Measurements from ENCODE around the gene LCE1D. TPM values are rescaled to one million over a fixed set of nuclear protein-coding genes. Genes with fewer than 3 reads are reported as not detected.

LCE1D gene
- polyA plus RNA-seq, 1 donor (not counting 4 experiments of a cell fraction or from before 2014, with no cell fraction given): not detected

- Histone ChIP-seq H4K20me1 (ENCODE audit: control insufficient read depth, extremely low read depth, insufficient read depth, low read length) (no peaks in the 10 kb centered on the region), H3K79me2 (ENCODE audit: control insufficient read depth, insufficient read depth, low read length) (no peaks in the 10 kb centered on the region), H3K27me3 (ENCODE audit: control insufficient read depth, extremely low read depth, insufficient read depth, low read length) (no peaks in the 10 kb centered on the region), H2AFZ (ENCODE audit: control insufficient read depth, low read length) (no peak overlapping the region), H3K4me1 (ENCODE audit: control insufficient read depth, extremely low read depth, insufficient read depth, low read length) (peaks cover 47% of the 10 kb centered on the region), H3K4me3 (ENCODE audit: control insufficient read depth in 2 of 3, extremely low read depth in 1 of 3, insufficient read depth in 2 of 3, low read depth in 1 of 3, low read length in 3 of 3) (no peak overlapping the region), H3K9me3 (ENCODE audit: control insufficient read depth, low read depth, low read length) (no peaks in the 10 kb centered on the region), H3K9ac (ENCODE audit: control insufficient read depth, extremely low read depth, insufficient read depth, low read length) (no peak overlapping the region), H3K27ac (ENCODE audit: control insufficient read depth, insufficient read depth, low read length) (no peak overlapping the region), H3K36me3 (ENCODE audit: control insufficient read depth in 2 of 2, extremely low read depth in 1 of 2, insufficient read depth in 2 of 2, low read length in 2 of 2) (peaks cover 0 to 1% of the 10 kb centered on the region in 2 experiments), H3K4me2 (ENCODE audit: control insufficient read depth, extremely low read depth, insufficient read depth, low read depth, low read length) (no peak overlapping the region), H3K9me1 (ENCODE audit: control insufficient read depth, extremely low read depth, insufficient read depth, low read length) (peaks cover 3% of the 10 kb centered on the region)
- peak; percentile 92 for FAIRE-seq
- TF ChIP-seq EZH2 (IDR thresholded peaks at IDR 0.05; ENCODE audit: low read length): no peak
- no peak for TF ChIP-seq CTCF (optimal IDR thresholded peaks at IDR 0.05 in 1 of 3, IDR thresholded peaks at IDR 0.05 in 1 of 3, conservative IDR thresholded peaks at IDR 0.05 in 1 of 3; ENCODE audit: extremely low read depth in 1 of 3, insufficient read depth in 2 of 3, low read length in 3 of 3)
- DNase-seq (ENCODE audit: low read depth, low spot score): no peak
- dilution Hi-C loops (cut with MboI; ENCODE audit: extremely low pct_ligation_motif_present, low sequenced_read_pairs): no loop called here
These were observed 39.6 kb upstream of the LCE1D start for GRCh38 chr1:152756872-152757271.

- DNase-seq (ENCODE audit: low read depth, low spot score): no peak
- peak; percentile 81 for FAIRE-seq
- Histone ChIP-seq H4K20me1 (ENCODE audit: control insufficient read depth, extremely low read depth, insufficient read depth, low read length) (no peaks in the 10 kb centered on the region), H3K27ac (ENCODE audit: control insufficient read depth, insufficient read depth, low read length) (no peak within 1 kb of the TSS), H3K79me2 (ENCODE audit: control insufficient read depth, insufficient read depth, low read length) (no peaks in the 10 kb centered on the region), H3K36me3 (ENCODE audit: control insufficient read depth in 2 of 2, extremely low read depth in 1 of 2, insufficient read depth in 2 of 2, low read length in 2 of 2) (peaks cover 0 to 1% of the 10 kb centered on the region in 2 experiments), H3K9ac (ENCODE audit: control insufficient read depth, extremely low read depth, insufficient read depth, low read length) (no peak within 1 kb of the TSS), H3K9me1 (ENCODE audit: control insufficient read depth, extremely low read depth, insufficient read depth, low read length) (peaks cover 3% of the 10 kb centered on the region), H2AFZ (ENCODE audit: control insufficient read depth, low read length) (no peak within 1 kb of the TSS), H3K4me1 (ENCODE audit: control insufficient read depth, extremely low read depth, insufficient read depth, low read length) (peaks cover 43% of the 10 kb centered on the region), H3K9me3 (ENCODE audit: control insufficient read depth, low read depth, low read length) (no peaks in the 10 kb centered on the region), H3K4me2 (ENCODE audit: control insufficient read depth, extremely low read depth, insufficient read depth, low read depth, low read length) (no peak within 1 kb of the TSS), H3K27me3 (ENCODE audit: control insufficient read depth, extremely low read depth, insufficient read depth, low read length) (no peaks in the 10 kb centered on the region), H3K4me3 (ENCODE audit: control insufficient read depth in 2 of 3, extremely low read depth in 1 of 3, insufficient read depth in 2 of 3, low read depth in 1 of 3, low read length in 3 of 3) (peak within 1 kb of the TSS in 1 of 3 experiments; percentile 1)
- dilution Hi-C loops (cut with MboI; ENCODE audit: extremely low pct_ligation_motif_present, low sequenced_read_pairs): no loop called here
- no peak for TF ChIP-seq CTCF (optimal IDR thresholded peaks at IDR 0.05 in 1 of 3, IDR thresholded peaks at IDR 0.05 in 1 of 3, conservative IDR thresholded peaks at IDR 0.05 in 1 of 3; ENCODE audit: extremely low read depth in 1 of 3, insufficient read depth in 2 of 3, low read length in 3 of 3)
These were observed 38.8 kb upstream of the LCE1D start, which contains the start of gene KPRP for GRCh38 chr1:152757747-152758146. Gene KPRP, plus strand, starts transcription at chr1:152758025. Its CDS starts 1,564 bp downstream, at chr1:152759589.

Measured in keratinocyte (primary cell).